Gastroesophageal sphincter (tissue), 4 donors: ENCODE measurements around the gene DRGX. TPM values are rescaled to one million over a fixed set of nuclear protein-coding genes. Genes with fewer than 3 reads are reported as not detected.

Experiments
- ATAC-seq: fragments of 150-250 bp; one replicate; pipeline ENCODE4 v1.9.1; 2016; ENCODE audit warnings: mild to moderate bottlenecking, moderate library complexity
- H3K27ac ChIP-seq, 4 donors: fragments of 200-600 bp; sonication (generic) in 3 of 4; 1 replicate in 3 of 4; 2 replicates in 1 of 4; pipeline ENCODE4 v1.5.1; 2016 to 2019
- H3K27me3 ChIP-seq: fragments of 200-600 bp; sonication (generic); one replicate; pipeline ENCODE4 v1.5.1; 2019
- H3K36me3 ChIP-seq, 2 donors: fragments of 200-600 bp; sonication (generic); one replicate each; pipeline ENCODE4 v1.5.1; 2019; ENCODE audit warnings: control low read depth in 1 of 2
- H3K4me1 ChIP-seq, 3 donors: fragments of 200-600 bp; sonication (generic); 1 replicate in 2 of 3; 2 replicates in 1 of 3; pipeline ENCODE4 v1.5.1; 2016 to 2019; ENCODE audit warnings: control low read depth in 2 of 3
- H3K4me3 ChIP-seq, 2 donors: fragments of 200-600 bp; sonication (generic); one replicate each; pipeline ENCODE4 v1.5.1; 2019; ENCODE audit warnings: mild to moderate bottlenecking in 1 of 2, moderate library complexity in 1 of 2
- H3K9me3 ChIP-seq, 3 donors: fragments of 200-600 bp; sonication (generic); one replicate each; pipeline ENCODE4 v1.5.1; 2017 to 2019; ENCODE audit warnings: control low read depth in 2 of 3
- CTCF ChIP-seq, 4 experiments: fragments of 200-600 bp in 2 of 4; fragments of 450-650 bp in 2 of 4; sonication (generic) in 1 of 4; IDR thresholded peaks; one replicate each; pipeline ENCODE4 v1.5.1; 2017 to 2019; ENCODE audit warnings: antibody characterized with exemption in 4 of 4, mild to moderate bottlenecking in 2 of 4, moderate library complexity in 2 of 4
- EP300 ChIP-seq: sonication (generic); formaldehyde crosslinking; IDR thresholded peaks from one replicate; pipeline ENCODE4 v1.6.1; 2017; ENCODE audit warnings: antibody characterized with exemption, mild to moderate bottlenecking
- POLR2A ChIP-seq, 2 donors: fragments of 450-650 bp; IDR thresholded peaks; one replicate each; pipeline ENCODE4 v1.6.1; 2017; ENCODE audit warnings: antibody characterized with exemption in 2 of 2, mild to moderate bottlenecking in 2 of 2, moderate library complexity in 1 of 2
- POLR2AphosphoS5 ChIP-seq: sonication (generic); formaldehyde crosslinking; IDR thresholded peaks from one replicate; pipeline ENCODE4 v1.6.1; 2017; ENCODE audit warnings: antibody characterized with exemption
- WGBS, 2 donors: methylation state at CpG; one replicate each; pipeline ENCODE4 v1.1.5; 2018; ENCODE audit warnings: low coverage in 1 of 2; 5-methylcytosine and 5-hydroxymethylcytosine counted together
- total RNA-seq, 4 donors: library from RNA; depleted of rRNA; stranded (reverse); fragments of >200 nt; gene quantifications; one replicate each; pipeline ENCODE4 v1.1.0, GENCODE V29; 2016

The DRGX gene
- total RNA-seq, 4 donors from 2014 or later: not detected

- Histone ChIP-seq H3K4me1 (no peaks in the 10 kb centered on the region), H3K27me3 (peaks cover 88% of the 10 kb centered on the region), H3K9me3 (no peaks in the 10 kb centered on the region), H3K4me3 (no peak overlapping the region), H3K36me3 (no peaks in the 10 kb centered on the region), H3K27ac (no peak overlapping the region)
- peak; percentile 57 for ATAC-seq
- no CpG with 5 or more reads among the region's 2 CpGs for WGBS, 2 donors
- TF ChIP-seq CTCF (IDR thresholded peaks at IDR 0.05): peak; percentile 37 to 81 (median 61)
- TF ChIP-seq POLR2A (IDR thresholded peaks at IDR 0.05): no peak
Observed at GRCh38 chr10:49407552-49408137, 11.8 kb upstream of the DRGX start.

GRCh38 chr10:49407151-49407550 is 11.3 kb upstream of the DRGX start:
- peaks cover 90% of the 10 kb centered on the region for H3K27me3 ChIP-seq

GRCh38 chr10:49404321-49404878 is 8.5 kb upstream of the DRGX start:
- Histone ChIP-seq H3K4me1 (no peaks in the 10 kb centered on the region), H3K4me3 (no peak overlapping the region), H3K27ac (no peak overlapping the region), H3K9me3 (no peaks in the 10 kb centered on the region), H3K36me3 (no peaks in the 10 kb centered on the region), H3K27me3 (peaks cover 95% of the 10 kb centered on the region)
- no peak for TF ChIP-seq EP300
- no peak for TF ChIP-seq POLR2AphosphoS5
- no peak for TF ChIP-seq CTCF (IDR thresholded peaks at IDR 0.05)
- no peak for TF ChIP-seq POLR2A (IDR thresholded peaks at IDR 0.05)
- ATAC-seq: no peak
- 62% methylated on average over 3 of the region's 8 CpGs; no CpG with 5 or more reads in 1 of the 2 donors for WGBS, 2 donors

More at GRCh38 chr10:49407151-49407550, 11.3 kb upstream of the DRGX start:
- no peaks in the 10 kb centered on the region for H3K9me3 ChIP-seq
- no peaks in the 10 kb centered on the region for H3K36me3 ChIP-seq
- no peak overlapping the region for H3K27ac ChIP-seq
- TF ChIP-seq POLR2AphosphoS5: no peak
- TF ChIP-seq CTCF (IDR thresholded peaks at IDR 0.05): no peak
- TF ChIP-seq EP300: no peak
- no peak for TF ChIP-seq POLR2A (IDR thresholded peaks at IDR 0.05)
- no peaks in the 10 kb centered on the region for H3K4me1 ChIP-seq
- 51 to 66% methylated on average over 3 of the region's 5 CpGs for WGBS, 2 donors
- no peak overlapping the region for H3K4me3 ChIP-seq
- no peak for ATAC-seq

- H3K36me3 ChIP-seq: no peaks in the 10 kb centered on the region
- ATAC-seq: no peak
- H3K27me3 ChIP-seq: peaks cover 98% of the 10 kb centered on the region
- TF ChIP-seq EP300 (no peak), CTCF (IDR thresholded peaks at IDR 0.05) (no peak), POLR2A (IDR thresholded peaks at IDR 0.05) (no peak), POLR2AphosphoS5 (no peak)
- no peak overlapping the region for H3K4me3 ChIP-seq
- H3K27ac ChIP-seq: no peak overlapping the region
- WGBS, 2 donors: 47% methylated on average over 3 of the region's 3 CpGs
- H3K9me3 ChIP-seq: no peaks in the 10 kb centered on the region
- peaks cover 0 to 3% (median under 1%) of the 10 kb centered on the region in 3 donors for H3K4me1 ChIP-seq
Observed at GRCh38 chr10:49403363-49403762, 7.5 kb upstream of the DRGX start.

- no peak for ATAC-seq
Observed at GRCh38 chr10:49400365-49400764, 4.5 kb upstream of the DRGX start.

More at GRCh38 chr10:49400365-49400764, 4.5 kb upstream of the DRGX start:
- Histone ChIP-seq H3K4me3 (no peak overlapping the region), H3K4me1 (peaks cover 0 to 30% (median 22%) of the 10 kb centered on the region in 3 donors), H3K9me3 (no peaks in the 10 kb centered on the region), H3K27ac (no peak overlapping the region), H3K27me3 (peaks cover 100% of the 10 kb centered on the region), H3K36me3 (no peaks in the 10 kb centered on the region)
- 75 to 80% methylated on average over 1 of the region's 2 CpGs for WGBS, 2 donors
- TF ChIP-seq EP300 (no peak), CTCF (IDR thresholded peaks at IDR 0.05) (no peak), POLR2AphosphoS5 (no peak), POLR2A (IDR thresholded peaks at IDR 0.05) (no peak)
